GM19397 (cell line): ENCODE results near the gene RNF138.
"Not testable (repeated sequence)": the region's sequence is repeated elsewhere in the genome, so short reads cannot be mapped to it uniquely, and the experiment has no call there.

Source experiments
- ATAC-seq: cut with Tn5 transposase; IDR thresholded peaks from one replicate; pipeline ENCODE4 v1.9.1; 2021; ENCODE audit warnings: mild to moderate bottlenecking, moderate library complexity; ENCODE audit not compliant: unreplicated experiment

RNF138 gene

DNA sequence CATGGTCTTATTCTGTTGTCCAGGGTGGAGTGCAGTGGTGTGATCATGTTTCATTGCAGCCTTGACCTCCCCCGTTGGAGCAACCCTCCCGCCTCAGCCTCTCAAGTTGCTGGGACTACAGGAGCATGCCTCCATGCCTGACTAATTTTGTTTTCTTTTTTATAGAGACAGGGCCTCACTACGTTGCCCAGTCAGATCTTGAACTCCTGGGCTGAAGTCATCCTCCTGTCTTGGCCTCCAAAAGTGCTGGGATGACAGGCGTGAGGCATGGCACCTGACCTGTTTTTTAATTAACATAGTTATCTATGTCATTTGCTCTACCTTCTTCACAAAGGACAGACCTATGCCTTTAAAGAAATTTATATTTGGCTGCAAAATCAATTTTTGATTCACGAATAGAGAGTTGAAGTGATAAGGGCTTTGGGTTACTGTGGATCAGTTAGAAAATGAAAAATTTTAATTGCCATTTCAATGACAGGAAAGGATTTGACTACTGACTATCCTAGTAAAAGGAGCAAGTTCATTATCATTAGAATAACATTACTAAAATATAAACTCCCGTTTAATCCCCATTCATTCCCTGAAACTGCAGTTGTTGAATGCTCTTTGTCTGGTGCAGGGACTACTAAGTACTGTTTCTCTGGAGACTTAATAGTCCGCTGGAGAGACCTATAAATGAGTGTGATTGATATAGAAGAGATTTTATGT is 3.7 kb downstream of the RNF138 start:
- ATAC-seq, result no peak

DNA sequence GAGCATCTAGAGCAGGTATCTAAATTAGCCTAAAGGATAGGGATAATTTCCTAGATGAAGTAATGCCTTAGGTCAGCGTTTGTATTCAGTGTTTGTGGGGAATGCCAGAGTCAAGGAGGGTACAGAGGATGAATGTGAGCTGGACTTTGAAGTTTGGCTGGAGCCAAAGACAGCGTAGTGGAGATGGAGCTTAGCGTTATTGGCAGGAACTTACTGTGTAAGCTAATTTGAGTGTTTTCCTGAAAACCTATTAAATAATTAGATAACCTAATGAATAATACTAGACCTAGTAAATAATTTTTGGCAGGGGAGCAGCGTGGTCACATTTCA is 4.2 kb downstream of the RNF138 start:
- no peak for ATAC-seq

DNA sequence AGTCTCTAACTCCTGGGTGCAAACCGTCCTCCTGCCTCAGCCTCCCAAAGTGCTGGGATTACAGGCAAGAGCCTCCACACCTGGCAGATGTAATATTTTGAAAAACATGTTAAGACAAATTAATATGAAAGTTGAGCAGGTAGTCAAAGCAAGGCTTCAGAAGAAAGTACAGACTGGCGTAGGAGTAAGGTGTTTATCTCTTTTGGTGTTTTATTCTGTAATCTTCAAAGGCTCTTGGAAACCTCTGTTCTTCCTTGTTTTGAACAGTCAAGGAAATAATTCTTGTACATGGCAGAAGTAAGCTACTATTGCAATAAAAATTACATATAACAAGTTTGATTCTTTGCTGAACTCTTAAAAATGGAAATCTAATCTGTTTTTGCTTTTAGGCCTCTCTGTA is 5.3 kb downstream of the RNF138 start:
- no peak for ATAC-seq

DNA sequence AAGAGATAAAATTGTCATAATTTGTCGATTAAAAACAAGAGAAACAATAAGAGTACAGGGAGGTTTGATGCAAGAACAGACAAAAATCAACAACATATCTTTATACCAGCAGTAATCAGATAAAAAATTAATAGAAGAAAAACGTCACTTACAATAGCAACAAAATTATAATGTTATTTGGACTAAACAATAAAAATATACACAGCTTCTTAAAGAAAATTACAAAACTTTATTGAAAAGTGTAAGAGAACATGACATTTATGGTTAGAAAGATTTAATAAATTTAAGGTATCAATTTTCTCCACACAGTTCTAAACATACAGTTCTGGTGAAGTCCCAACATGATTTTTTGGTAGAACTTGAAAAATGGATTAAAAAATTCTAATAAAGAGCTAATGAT is 12.8 kb downstream of the RNF138 start:
- ATAC-seq, result no peak

DNA sequence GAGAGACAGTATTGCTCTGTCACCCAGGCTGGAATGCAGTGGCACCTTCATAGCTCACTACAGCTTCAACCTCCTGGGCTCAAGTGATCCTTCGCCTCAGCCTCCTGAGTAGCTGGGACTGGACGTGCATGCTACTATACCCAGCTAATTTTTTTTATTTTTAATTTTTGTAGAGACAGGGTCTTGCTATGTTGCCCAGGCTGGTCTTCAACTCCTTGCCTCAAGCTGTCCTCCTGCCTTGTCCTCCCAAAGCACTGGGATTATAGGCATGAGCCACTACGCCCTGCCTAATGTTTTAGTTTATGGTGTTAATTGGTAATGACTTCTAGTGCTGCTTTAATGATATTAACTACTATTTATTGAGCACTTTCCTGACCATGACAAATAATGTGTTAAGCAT is 18.3 kb downstream of the RNF138 start:
- no peak for ATAC-seq

DNA sequence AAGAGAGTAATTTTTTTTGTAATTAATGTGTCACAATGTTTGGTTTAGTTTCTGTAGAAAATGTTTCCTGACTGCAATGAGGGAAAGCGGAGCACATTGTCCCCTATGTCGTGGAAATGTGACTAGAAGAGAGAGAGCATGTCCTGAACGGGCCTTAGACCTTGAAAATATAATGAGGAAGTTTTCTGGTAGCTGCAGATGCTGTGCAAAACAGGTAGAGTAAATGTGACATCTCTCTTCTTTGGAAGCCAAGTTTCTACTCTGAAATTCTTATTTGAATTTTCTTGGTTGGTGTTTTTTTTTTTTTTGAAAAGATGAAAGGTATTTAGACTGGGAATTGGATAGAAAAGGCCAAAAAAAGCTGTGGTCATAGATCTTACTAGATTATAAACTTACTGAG is 20.0 kb downstream of the RNF138 start:
- ATAC-seq, result no peak

DNA sequence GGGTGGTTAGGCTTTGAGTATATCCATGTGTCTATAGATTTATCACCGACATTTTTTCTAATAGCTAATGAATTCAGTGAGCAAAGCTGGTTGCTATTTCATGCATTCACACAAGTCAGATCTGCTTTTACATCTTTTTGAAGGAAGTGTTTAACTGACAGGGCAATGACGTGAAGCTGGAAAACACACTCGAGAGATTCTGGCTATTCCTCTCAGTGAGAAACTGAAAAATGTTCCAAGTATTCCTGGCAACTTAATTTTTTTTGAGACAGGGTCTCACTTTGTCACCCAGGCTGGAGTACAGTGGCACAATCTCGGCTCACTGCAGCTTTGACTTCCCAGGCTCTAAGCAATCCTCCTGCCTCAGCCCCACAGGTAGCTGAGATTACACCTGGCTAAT is 21.2 kb downstream of the RNF138 start:
- no peak for ATAC-seq

DNA sequence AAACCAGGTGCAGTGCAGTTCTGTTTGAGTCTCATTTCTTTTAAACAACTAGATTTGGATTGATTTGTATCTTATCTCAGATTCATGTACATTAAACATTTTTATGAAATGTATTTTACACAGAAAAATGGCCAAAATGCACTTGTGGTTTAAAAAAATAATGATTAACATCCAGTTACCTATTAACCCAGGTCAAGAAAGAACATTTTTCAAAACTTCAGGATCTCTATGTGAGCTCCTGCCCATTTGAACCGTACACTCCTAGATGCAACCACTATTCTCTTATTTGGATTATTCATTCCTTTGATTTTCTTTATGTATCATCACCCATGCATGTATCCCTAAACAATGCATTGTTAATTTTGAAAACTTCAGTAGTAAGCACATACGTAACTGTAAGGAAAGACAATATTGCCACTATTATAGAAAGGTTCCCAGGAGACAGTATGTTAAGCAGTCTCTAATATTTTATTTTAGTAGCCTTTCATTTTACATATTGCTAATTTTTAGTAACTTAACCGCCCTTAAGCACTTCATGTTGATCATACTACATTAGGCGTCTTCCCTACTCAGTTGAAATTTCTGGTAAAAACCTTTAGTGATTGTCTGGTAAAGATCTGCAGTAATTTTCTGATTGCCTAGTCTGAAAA is 22.7 kb downstream of the RNF138 start:
- ATAC-seq, result no peak

DNA sequence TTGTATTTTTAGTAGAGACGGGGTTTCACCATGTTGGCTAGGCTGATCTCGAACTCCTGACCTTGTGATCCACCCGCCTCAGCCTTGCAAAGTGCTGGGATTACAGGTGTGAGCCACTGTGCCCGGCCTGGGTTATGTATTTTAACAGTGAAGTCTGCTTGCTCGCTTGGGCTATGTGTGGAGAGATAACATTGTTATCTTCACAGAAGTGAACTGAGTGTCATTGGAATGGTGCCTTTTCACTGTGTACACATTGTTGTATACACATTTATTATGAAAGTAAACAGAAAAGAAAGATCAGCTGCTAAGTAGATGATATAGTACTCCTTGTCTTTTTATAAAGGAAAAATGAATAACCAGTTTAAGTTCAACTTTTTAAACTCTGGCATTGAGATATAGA is 30.4 kb downstream of the RNF138 start:
- ATAC-seq, result no peak

DNA sequence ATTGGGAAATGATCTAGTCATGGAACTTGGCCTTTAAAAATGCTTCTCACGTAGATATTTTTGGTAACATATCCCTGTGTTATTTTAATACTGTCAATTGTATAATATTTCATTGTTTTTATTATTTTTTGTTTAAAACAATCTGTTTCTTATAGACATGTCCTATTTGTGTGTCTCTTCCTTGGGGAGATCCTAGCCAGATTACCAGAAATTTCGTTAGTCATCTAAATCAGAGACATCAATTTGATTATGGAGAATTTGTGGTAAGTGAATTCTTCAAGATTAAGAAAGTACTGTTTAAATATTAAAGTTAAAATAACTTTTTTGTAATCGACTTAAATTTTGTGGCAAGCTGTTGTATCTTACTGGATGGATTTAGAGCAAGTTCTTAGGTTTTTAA is 34.9 kb downstream of the RNF138 start:
- ATAC-seq, result no peak

DNA sequence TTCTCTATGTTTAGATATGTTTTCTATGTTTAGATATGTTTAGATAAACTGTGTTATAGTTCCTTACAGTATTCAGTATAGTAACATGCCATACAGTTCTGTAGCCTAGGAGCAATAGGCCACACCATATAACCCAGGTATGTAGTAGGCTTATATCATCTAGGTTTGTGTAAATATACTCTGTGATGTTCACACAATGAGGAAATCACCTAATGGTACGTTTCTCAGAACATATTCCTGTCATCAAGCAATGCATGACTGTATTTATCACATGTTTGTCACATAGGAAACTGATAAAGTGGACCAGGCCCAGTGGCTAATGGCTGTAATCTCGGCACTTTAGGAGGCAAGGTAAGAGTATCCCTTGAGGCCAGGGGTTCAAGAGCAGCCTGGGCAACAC is 44.0 kb downstream of the RNF138 start:
- no peak for ATAC-seq

DNA sequence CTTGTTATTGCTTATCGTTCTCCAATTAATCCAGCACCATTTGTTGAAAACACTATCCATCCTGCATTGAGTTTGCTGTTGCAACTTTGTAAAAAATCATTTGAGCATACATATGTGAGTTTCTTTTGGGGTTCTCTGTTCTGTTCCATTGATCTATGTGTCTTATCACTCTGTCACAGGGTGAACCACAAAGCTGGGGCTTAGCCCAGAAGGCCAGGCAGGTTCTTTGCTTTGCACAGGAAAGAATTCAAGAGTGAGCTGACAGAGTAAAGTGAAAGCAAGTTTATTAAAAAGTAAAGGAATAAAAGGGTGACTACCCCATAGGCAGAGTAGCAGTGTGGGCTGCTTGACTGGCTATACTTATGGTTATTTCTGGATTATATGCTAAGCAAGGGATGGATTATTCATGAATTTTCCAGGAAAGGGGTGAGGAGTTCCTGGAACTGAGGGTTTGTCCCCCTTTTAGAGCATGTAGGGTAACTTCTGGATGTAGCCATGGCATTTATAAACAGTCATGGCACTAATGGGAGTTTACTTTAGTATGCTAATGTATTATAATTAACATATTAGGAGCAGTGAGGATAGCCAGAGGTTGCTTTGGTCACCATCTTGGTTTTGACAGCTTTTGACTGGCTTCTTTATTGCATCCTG is 46.8 kb downstream of the RNF138 start:
- no peak for ATAC-seq

DNA sequence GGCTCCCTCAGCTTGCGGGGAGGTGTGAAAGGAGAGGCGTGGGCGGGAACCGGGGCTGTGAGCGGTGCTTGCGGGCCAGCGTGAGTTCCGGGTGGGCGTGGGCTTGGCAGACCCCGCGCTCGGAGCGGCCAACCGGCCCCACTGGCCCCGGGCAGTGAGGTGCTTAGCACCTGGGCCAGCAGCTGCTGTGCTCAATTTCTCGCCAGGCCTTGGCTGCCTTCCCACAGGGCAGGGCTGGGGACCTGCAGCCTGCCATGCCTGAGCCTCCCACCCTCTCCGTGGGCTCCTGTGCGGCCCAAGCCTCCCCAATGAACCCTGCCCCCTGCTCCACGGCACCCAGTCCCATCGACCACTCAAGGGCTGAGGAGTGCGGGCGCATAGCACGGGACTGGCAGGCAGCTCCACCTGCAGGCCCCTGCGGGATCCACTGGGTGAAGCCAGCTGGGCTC is 48.2 kb downstream of the RNF138 start:
- ATAC-seq, result no peak

DNA sequence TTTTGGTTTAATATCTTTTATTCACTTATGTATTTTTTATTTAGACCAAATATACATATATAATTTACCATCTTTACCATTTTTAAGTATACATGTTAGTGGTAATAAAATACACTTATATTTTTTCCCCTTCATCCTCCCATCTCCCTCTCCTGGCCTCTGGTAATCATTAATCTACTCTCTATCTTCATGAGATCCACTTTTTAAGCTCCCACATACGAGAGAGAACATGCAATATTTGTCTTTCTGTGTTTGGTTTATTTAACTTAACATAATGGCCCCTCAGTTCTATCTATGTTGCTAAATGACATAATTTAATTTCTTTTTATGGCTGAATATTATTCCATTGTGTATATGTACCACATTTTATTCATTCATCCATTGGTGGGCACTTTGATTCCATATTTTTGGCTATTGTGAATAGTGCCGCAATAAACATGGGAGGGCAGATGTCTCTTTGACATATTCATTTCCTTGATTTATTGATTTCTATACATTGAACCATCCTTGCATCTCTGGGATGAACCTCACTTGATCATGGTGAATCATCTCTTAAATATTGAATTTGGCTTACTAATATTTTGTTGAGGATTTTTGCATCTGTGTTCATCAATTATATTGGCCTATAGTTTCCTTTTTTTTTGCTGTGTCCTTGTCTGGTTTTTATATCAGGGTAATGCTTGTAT is 56.7 kb downstream of the RNF138 start:
- no peak for ATAC-seq

DNA sequence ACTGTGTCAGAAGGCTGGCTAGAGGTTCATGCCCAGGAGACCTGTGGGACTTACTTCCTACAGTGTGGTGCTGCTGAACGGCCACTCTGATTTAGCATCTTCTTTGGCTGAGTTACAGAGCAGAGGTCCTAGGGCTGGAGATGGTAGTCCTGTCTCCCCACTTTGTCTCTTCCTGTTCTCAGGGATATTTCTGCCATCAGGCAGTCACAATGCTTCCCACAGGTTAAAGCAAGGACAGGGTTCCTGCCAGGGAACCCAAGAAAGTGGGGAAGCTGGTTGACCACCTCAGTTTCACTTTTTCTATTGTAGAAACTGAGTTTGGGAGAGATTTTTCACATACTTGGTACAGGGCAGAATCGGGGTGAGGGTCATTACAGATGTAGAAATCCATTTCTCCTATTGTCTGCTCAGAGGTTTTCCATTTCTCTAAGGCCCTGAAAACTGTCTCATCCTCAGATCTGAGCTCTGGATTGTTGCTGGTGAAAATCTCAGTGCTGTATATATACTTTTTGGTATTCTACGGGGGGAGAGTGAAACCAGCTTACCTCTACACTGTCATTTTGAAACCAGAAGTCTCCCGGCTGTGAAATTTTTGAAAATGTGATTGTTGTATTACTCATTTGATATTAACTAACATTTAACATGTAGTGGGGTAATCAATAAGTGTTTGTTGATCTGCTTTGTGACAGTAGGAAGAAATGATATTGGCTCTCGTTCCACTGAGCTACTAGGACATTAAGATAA is 61.2 kb downstream of the RNF138 start:
- peak; percentile 68 for ATAC-seq

DNA sequence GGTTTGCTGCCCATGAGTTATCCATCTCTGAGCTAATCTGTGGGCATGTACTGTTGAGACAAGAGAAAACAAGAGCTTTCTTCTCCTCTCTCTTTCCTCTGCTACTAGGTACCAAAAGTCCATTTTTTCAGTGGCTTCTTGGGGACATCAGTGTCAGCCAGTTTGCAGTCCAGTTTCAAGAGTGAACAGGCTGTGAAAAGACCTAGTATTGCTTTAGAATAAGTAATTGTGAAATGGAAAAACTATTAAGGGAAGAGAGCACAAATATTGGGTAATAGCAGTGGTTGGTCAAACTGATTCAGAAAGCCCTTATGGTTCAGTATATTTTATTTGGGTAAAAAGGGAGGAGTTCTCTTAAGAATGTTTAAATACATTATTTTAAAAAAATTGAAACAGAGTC is 65.2 kb downstream of the RNF138 start:
- no peak for ATAC-seq

DNA sequence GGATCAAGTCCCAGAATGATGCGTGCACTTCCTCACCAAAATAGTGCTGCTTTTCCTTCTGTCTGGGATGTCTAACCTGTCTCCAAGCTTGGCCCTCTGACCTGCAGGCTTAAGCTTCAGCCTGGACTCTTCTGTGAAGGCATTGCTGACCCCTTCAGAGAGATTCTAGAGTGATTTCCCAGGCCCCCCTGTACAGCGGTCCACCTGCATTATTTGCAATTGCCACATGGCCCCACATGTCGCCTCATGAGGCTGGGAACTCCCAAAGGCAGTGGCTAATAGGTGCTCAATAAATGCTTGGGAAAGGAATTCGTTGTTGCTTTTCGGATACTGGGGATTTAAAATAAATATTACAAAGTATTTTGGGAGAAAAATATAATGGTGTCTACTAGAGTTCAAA is 65.9 kb downstream of the RNF138 start:
- ATAC-seq, result no peak

DNA sequence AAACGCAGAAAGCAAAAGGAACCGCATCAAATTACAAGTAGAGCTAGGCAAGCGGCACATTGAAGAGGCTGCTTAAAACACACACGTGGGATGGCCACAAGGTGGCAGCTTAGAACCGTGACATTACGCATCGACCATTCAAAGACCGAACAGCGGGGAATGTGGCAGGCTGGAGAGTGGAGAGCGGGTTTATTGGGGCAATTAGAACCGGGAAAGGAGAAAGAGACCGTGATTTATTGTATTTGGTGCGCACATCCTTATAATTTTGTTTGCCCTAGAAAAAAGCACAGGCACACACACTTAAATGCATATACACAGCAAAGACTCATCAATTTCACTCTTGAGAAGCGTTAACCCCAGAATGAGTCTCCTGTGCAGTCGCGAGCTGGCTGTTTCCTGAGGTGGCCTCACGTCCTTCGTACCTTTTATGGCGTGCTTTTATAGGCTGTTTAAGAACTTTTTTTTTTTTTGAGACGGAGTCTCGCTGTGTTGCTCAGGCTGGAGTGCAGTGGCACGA is 66.5 kb downstream of the RNF138 start:
- ATAC-seq, result peak; percentile 91

DNA sequence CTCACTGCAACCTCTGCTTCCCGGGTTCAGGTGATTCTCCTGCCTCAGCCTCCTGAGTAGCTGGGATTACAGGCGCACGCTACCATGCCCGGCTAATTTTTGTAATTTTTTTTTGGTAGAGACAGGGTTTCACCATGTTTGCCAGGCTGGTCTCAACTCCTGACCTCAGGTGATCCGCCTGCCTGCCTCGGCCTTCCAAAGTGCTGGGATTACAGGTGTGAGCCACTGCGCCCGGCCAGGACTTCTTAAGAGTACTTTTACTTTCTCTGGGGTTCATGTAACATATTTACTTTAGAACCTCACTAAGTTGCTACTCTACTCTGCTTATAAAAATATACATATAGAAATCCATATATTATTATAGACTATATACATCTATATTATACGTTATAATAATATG is 67.0 kb downstream of the RNF138 start:
- ATAC-seq, result not testable (repeated sequence)

DNA sequence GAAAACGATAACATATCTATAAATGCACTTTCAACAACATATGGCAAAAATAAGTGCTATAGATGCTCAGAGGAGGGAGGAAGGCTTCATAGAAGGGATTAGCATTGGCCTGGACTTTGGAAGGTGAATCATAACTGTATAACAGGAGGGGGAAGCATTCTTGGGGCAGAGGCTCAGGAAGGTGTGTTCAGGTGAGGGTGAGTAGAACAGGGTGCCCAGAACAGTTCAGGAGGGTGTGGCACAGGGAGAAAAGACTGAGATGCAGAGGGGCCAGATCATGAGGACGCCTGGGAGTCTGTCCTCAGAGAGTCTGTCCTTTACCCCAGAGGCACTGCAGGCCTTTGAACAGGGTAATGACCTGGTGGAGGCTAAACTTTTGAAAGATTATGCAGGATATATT is 68.9 kb downstream of the RNF138 start:
- ATAC-seq, result no peak
